Measurements from ENCODE around the gene RNPEPL1. TPM values are rescaled to one million over a fixed set of nuclear protein-coding genes. Genes with fewer than 3 reads are reported as not detected.

RNPEPL1 gene
- total RNA-seq, 4 donors from 2014 or later, result 57.3 to 135 (median 70.2) TPM

DNA sequence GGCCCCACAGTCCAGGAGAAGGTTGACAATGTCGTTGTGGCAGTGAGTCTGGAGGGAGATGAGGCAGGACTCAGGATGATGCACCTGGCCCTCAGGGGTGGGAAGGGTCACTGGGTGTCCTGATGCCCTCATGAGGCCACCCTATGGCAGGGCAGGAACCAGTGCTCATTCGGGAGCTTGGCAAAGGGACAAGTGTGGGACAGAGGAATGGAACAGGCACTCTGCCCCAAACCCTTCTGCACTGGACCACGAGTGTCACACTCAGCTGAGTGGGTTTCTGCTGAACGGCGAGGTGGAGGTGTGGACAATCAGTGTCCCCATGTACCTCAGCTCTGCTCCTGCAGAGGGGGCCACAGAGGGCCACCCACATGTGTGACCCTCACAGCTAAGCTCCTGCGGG, 42.5 kb upstream of the RNPEPL1 start:
- Histone ChIP-seq H3K36me3 (peaks cover 9 to 60% (median 40%) of the 10 kb centered on the region in 4 donors), H3K9me3 (peaks cover 0 to 1% (median 0%) of the 10 kb centered on the region in 4 donors), H3K4me1 (no peaks in the 10 kb centered on the region), H3K4me3 (no peak overlapping the region), H3K27ac (replicated peaks in 1 of 4) (no peak overlapping the region), H3K27me3 (peaks cover 0 to 10% (median under 1%) of the 10 kb centered on the region in 4 donors)
- intact Hi-C loops (cut with DNase I), result no loop called here
- no peak for DNase-seq (ENCODE audit: extremely low spot score)
- TF ChIP-seq CTCF (IDR thresholded peaks at IDR 0.05) (no peak), POLR2AphosphoS5 (IDR thresholded peaks at IDR 0.05) (no peak), POLR2A (IDR thresholded peaks at IDR 0.05; ENCODE audit: low read depth) (no peak), EP300 (IDR thresholded peaks at IDR 0.05) (no peak)
- WGBS, result 92% methylated on average over 3 of the region's 6 CpGs

- peaks cover 0 to 6% (median 0%) of the 10 kb centered on the region in 4 donors for H3K27me3 ChIP-seq
- DNase-seq (ENCODE audit: extremely low spot score), result no peak
- 89% methylated on average over 3 of the region's 4 CpGs for WGBS
- peaks cover 0 to 9% (median 2%) of the 10 kb centered on the region in 4 donors for H3K9me3 ChIP-seq
- no peaks in the 10 kb centered on the region for H3K4me1 ChIP-seq
- H3K27ac ChIP-seq (replicated peaks in 1 of 4), result no peak overlapping the region
- peaks cover 9 to 60% (median 40%) of the 10 kb centered on the region in 4 donors for H3K36me3 ChIP-seq
- no peak for TF ChIP-seq CTCF (IDR thresholded peaks at IDR 0.05)
- no peak for TF ChIP-seq POLR2AphosphoS5 (IDR thresholded peaks at IDR 0.05)
- no peak for TF ChIP-seq POLR2A (IDR thresholded peaks at IDR 0.05; ENCODE audit: low read depth)
- TF ChIP-seq EP300 (IDR thresholded peaks at IDR 0.05), result no peak
- intact Hi-C loops (cut with DNase I), result no loop called here
- no peak overlapping the region for H3K4me3 ChIP-seq
These were observed 41.8 kb upstream of the RNPEPL1 start for GRCh38 chr2:240526521-240526920.

GRCh38 chr2:240527153-240527750, 41.0 kb upstream of the RNPEPL1 start:
- DNase-seq (ENCODE audit: extremely low spot score), result no peak
- Histone ChIP-seq H3K9me3 (peaks cover 0 to 16% (median 9%) of the 10 kb centered on the region in 4 donors), H3K27me3 (no peaks in the 10 kb centered on the region), H3K4me1 (no peaks in the 10 kb centered on the region), H3K36me3 (peaks cover 9 to 59% (median 38%) of the 10 kb centered on the region in 4 donors), H3K4me3 (no peak overlapping the region), H3K27ac (replicated peaks in 1 of 4) (no peak overlapping the region)
- intact Hi-C loops (cut with DNase I), result no loop called here
- 76% methylated on average over 3 of the region's 3 CpGs for WGBS
- TF ChIP-seq EP300 (IDR thresholded peaks at IDR 0.05), result no peak

DNA sequence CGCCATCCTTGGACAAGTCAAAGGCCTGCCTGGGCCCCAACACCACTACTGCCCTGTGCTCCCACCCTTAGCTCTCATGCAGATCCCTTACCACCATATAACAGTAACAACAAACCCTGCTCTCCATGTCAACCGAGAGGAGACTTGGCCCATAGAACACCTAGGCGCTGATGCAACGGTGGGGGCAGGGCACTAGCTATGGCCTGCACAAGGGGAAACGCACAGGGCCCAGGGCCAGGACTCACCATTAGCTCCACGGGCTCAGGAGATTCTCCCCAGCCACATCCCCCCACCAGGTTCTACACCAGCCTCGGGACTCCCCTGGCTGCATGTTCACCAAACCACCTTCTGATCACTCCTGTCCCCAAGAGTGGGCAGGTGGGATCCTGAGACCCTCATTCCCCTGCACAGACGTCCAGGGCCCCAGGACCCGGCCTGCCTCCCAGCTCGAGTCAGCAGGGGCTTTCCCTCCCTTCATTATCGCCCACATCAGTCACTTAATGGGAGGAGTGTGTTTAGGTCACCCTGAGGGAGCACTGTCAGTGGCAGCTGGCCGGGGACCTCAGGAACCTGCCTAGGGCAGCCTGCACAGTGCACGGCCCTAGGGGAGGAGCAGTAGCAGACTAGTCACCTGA, 39.8 kb upstream of the RNPEPL1 start:
- Histone ChIP-seq H3K27me3 (no peaks in the 10 kb centered on the region), H3K4me1 (no peaks in the 10 kb centered on the region), H3K36me3 (peaks cover 9 to 52% (median 28%) of the 10 kb centered on the region in 4 donors), H3K9me3 (peaks cover 0 to 22% (median 13%) of the 10 kb centered on the region in 4 donors), H3K27ac (replicated peaks in 1 of 4) (no peak overlapping the region), H3K4me3 (no peak overlapping the region)
- intact Hi-C loops (cut with DNase I), result no loop called here
- TF ChIP-seq POLR2AphosphoS5 (IDR thresholded peaks at IDR 0.05) (no peak), EP300 (IDR thresholded peaks at IDR 0.05) (no peak), CTCF (IDR thresholded peaks at IDR 0.05) (no peak), POLR2A (IDR thresholded peaks at IDR 0.05; ENCODE audit: low read depth) (no peak)
- 90% methylated on average over 11 of the region's 13 CpGs for WGBS
- DNase-seq (ENCODE audit: extremely low spot score), result no peak

DNA sequence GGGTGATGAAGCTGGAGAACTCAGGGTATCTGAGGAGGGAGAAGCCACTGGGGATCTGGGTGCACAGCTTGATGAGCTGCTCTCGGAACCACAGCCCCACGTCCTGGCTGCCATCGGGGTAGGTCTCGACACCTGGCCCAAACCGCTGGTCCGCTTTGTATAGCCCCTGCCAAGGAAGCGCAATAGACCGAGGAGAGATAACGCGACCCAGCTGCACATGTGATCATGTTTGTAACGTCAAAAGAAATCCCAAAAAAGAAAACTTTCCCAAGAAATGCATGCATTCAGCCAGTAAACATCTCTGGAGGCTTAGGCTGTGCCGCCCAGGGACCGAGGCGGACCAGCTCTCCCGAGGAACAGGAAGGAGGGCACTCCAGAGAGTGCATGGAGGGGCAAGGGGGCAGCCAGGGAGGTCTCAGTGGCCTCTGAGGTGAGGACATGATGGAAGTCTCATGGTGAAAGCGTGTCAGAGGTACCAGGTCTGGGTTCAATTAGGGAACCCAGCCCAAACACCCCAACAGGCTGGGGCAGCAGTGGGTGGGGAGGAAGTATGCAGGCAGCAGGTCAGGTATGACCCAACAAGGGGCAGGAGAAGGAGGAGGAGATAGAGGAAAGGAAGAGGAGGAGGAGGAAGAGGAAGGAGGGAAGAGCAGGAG, 38.8 kb upstream of the RNPEPL1 start:
- H3K27me3 ChIP-seq, result no peaks in the 10 kb centered on the region
- H3K9me3 ChIP-seq, result peaks cover 0 to 22% (median 13%) of the 10 kb centered on the region in 4 donors
- no peak overlapping the region for H3K4me3 ChIP-seq
- H3K4me1 ChIP-seq, result no peaks in the 10 kb centered on the region
- intact Hi-C loops (cut with DNase I), result no loop called here
- no peak for TF ChIP-seq POLR2A (IDR thresholded peaks at IDR 0.05; ENCODE audit: low read depth)
- DNase-seq (ENCODE audit: extremely low spot score), result no peak
- H3K36me3 ChIP-seq, result peaks cover 3 to 47% (median 23%) of the 10 kb centered on the region in 4 donors
- H3K27ac ChIP-seq (replicated peaks in 1 of 4), result no peak overlapping the region
- WGBS, result 91% methylated on average over 16 of the region's 16 CpGs
